Panc1 (cell line): ENCODE data around the gene CCL5. TPM values are rescaled to one million over a fixed set of nuclear protein-coding genes. Genes with fewer than 3 reads are reported as not detected.

ENCODE experiments used
- ATAC-seq: fragments of 200-7000 bp; cut with Tn5 transposase; 2 replicates; pipeline ENCODE4 v1.9.1; 2020; ENCODE audit warnings: mild to moderate bottlenecking, moderate library complexity
- BruUV-seq: library from RNA; stranded (reverse); fragments of 400-500 nt; replicated peaks from 2 replicates; lab custom pipeline; 2021; lab: Mats Ljungman, UMichigan
- CTCF ChIA-PET: fragments of 300-600 bp; sonication (Branson Sonifier 250); formaldehyde crosslinking; loops from one replicate; lab custom pipeline; 2022; ENCODE audit warnings: antibody characterized with exemption; lab: Charles Lee
- POLR2A ChIA-PET: fragments of 300-600 bp; sonication (Branson Sonifier 250); formaldehyde crosslinking; loops from one replicate; lab custom pipeline; 2022; ENCODE audit warnings: antibody characterized with exemption; lab: Charles Lee
- DNase-seq: peaks from one replicate; pipeline ENCODE4 v3.0.0-alpha.2; 2010; ENCODE audit warnings: low read depth, low spot score
- H3K27ac ChIP-seq: 2 replicates; pipeline ENCODE4 v1.5.1; 2011; ENCODE audit warnings: mild to moderate bottlenecking, low read length, inconsistent platforms
- H3K27me3 ChIP-seq: fragments of 200-500 bp; sonication (Bioruptor generic); 2 replicates; pipeline ENCODE4 v1.6.0; 2014; ENCODE audit warnings: low read length, inconsistent platforms; ENCODE audit not compliant: control insufficient read depth, insufficient read depth
- H3K36me3 ChIP-seq: fragments of 200-500 bp; sonication (Bioruptor generic); 2 replicates; pipeline ENCODE4 v1.5.1; 2014; ENCODE audit warnings: inconsistent platforms, mild to moderate bottlenecking, low read length, moderate library complexity; ENCODE audit not compliant: control insufficient read depth, insufficient read depth
- H3K4me1 ChIP-seq: 2 replicates; pipeline ENCODE4 v1.5.1; 2011; ENCODE audit warnings: inconsistent platforms, mild to moderate bottlenecking, low read length, moderate library complexity; ENCODE audit not compliant: control insufficient read depth, insufficient read depth
- H3K4me3 ChIP-seq, 2 experiments: 2 replicates each; pipeline ENCODE4 v1.5.1; 2011 to 2012; ENCODE audit warnings: low read depth in 2 of 2, low read length in 2 of 2, mild to moderate bottlenecking in 2 of 2, inconsistent platforms in 1 of 2, moderate library complexity in 1 of 2
- H3K9me3 ChIP-seq: fragments of 200-500 bp; sonication (Bioruptor generic); 2 replicates; pipeline ENCODE4 v1.5.1; 2014; ENCODE audit warnings: low read depth, mild to moderate bottlenecking, inconsistent platforms, low read length, moderate library complexity; ENCODE audit not compliant: control insufficient read depth, insufficient read depth
- CTCF ChIP-seq: fragments of 450-650 bp; IDR thresholded peaks from 2 replicates; pipeline ENCODE4 v1.5.1; 2017; ENCODE audit warnings: mild to moderate bottlenecking
- REST ChIP-seq, 2 experiments: IDR thresholded peaks; 2 replicates each; pipeline ENCODE4 v1.6.1; 2011 to 2012; ENCODE audit warnings: low read depth in 2 of 2, control low read depth in 1 of 2, low read length in 1 of 2, mild to moderate bottlenecking in 1 of 2, moderate library complexity in 1 of 2; ENCODE audit not compliant: insufficient read depth in 1 of 2
- SIN3A ChIP-seq: IDR thresholded peaks from 2 replicates; pipeline ENCODE4 v1.6.1; 2012; ENCODE audit warnings: low read depth, mild to moderate bottlenecking, low read length, moderate library complexity, borderline replicate concordance; ENCODE audit not compliant: insufficient read depth
- TCF7L2 ChIP-seq: IDR thresholded peaks from 2 replicates; pipeline ENCODE4 v1.6.1; 2011; ENCODE audit warnings: mild to moderate bottlenecking, low read depth, low read length, inconsistent platforms
- in situ Hi-C: cut with HindIII; loops from 2 replicates; pipeline ENCODE4 v1.10.0; 2016; ENCODE audit warnings: low sequenced_read_pairs, low pct_unique_long_range_greater_than_20kb
- intact Hi-C: fragments of 100-400 bp; cut with micrococcal nuclease; formaldehyde crosslinking; loops from one replicate; pipeline ENCODE4 v1.10.0; 2022; ENCODE audit not compliant: unreplicated experiment
- total RNA-seq: library from RNA; stranded (reverse); gene quantifications from one replicate; pipeline ENCODE4 v1.2.1, GENCODE V29; 2021; ENCODE audit not compliant: unreplicated experiment

CCL5 gene
- total RNA-seq, 1 experiment from 2014 or later: 15.9 TPM

- CTCF ChIA-PET: no interaction called here
- no peak for ATAC-seq
- no peaks in the 10 kb centered on the region for H3K9me3 ChIP-seq
- POLR2A ChIA-PET: no interaction called here
- H3K4me1 ChIP-seq: no peaks in the 10 kb centered on the region
- TF ChIP-seq TCF7L2 (no peak), CTCF (no peak), REST (IDR thresholded peaks at IDR 0.05; ENCODE audit: insufficient read depth in 1 of 2, low read depth in 2 of 2, low read length in 1 of 2) (no peak)
- no peaks in the 10 kb centered on the region for H3K36me3 ChIP-seq
- no peak for DNase-seq
- no TSS peak for BruUV-seq
- in situ Hi-C loops (no loop called here), intact Hi-C loops (no loop called here)
- no peaks in the 10 kb centered on the region for H3K27me3 ChIP-seq
- no peak overlapping the region for H3K4me3 ChIP-seq
- H3K27ac ChIP-seq: no peak overlapping the region
These were observed 7.8 kb downstream of the CCL5 start for GRCh38 chr17:35872196-35872980.

- Histone ChIP-seq H3K4me3 (no peak overlapping the region), H3K27ac (no peak overlapping the region), H3K27me3 (no peaks in the 10 kb centered on the region), H3K9me3 (no peaks in the 10 kb centered on the region), H3K4me1 (no peaks in the 10 kb centered on the region), H3K36me3 (no peaks in the 10 kb centered on the region)
- CTCF ChIA-PET: no interaction called here
- ATAC-seq: no peak
- intact Hi-C loops: no loop called here
- POLR2A ChIA-PET: no interaction called here
- DNase-seq: no peak
- TF ChIP-seq CTCF (no peak), TCF7L2 (no peak), SIN3A (no peak)
- in situ Hi-C loops: no loop called here
- TSS peak; percentile 91 for BruUV-seq
These were observed 9.0 kb downstream of the CCL5 start for GRCh38 chr17:35870906-35871819.
